GM12892 (cell line): Measurements from ENCODE around the gene MKX.
"Not testable (repeated sequence)": the region's sequence is repeated elsewhere in the genome, so short reads cannot be mapped to it uniquely, and the experiment has no call there.

ENCODE experiments used
- DNase-seq: peaks from one replicate; pipeline ENCODE4 v3.0.0; 2011; ENCODE audit not compliant: insufficient read length
- FAIRE-seq: peaks from 2 replicates; lab custom pipeline; 2011; peaks lifted over from hg19 to GRCh38; lab: Jason Lieb, UNC
- POLR2A ChIP-seq: IDR thresholded peaks from 2 replicates; pipeline ENCODE4 v1.6.1; 2011; ENCODE audit warnings: low read depth, low read length, control low read depth
- POLR2AphosphoS5 ChIP-seq: IDR thresholded peaks from 2 replicates; pipeline ENCODE4 v1.6.1; 2011; ENCODE audit warnings: low read depth, low read length, control low read depth
- TAF1 ChIP-seq: IDR thresholded peaks from 2 replicates; pipeline ENCODE4 v1.6.1; 2011; ENCODE audit warnings: low read depth, mild to moderate bottlenecking, control low read depth, low read length, borderline replicate concordance

MKX gene

GRCh38 chr10:27687743-27688142 lies 57.9 kb downstream of the MKX start:
- FAIRE-seq: no peak
- DNase-seq: no peak
- TF ChIP-seq POLR2AphosphoS5: no peak

DNA sequence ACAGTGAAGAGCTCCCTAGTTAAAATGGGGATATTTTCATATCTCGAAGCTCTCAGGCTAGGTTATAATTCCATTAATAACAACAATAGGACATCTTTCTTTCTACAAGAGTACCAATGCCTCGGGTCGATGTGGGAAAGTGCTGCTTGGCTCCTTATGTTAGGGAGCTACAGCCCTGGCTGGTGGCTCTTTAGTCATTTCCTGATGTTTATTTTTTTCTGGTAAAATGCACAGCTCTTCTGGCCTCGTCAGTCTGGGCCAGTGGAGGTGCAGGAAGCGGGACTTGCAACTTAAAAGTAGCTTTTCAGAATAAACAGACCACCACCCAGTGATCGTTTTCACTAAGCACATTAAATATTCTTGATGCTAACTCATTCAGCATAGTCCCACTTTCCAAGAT lies 58.3 kb downstream of the MKX start:
- no peak for DNase-seq
- TF ChIP-seq POLR2A: no peak
- no peak for FAIRE-seq

- DNase-seq: no peak
- no peak for FAIRE-seq
- TF ChIP-seq POLR2AphosphoS5 (no peak), POLR2A (no peak), TAF1 (no peak)
Measured at GRCh38 chr10:27685681-27686080, 59.9 kb downstream of the MKX start.

- FAIRE-seq: no peak
- TF ChIP-seq POLR2A (no peak), TAF1 (no peak), POLR2AphosphoS5 (no peak)
- no peak for DNase-seq
Measured at GRCh38 chr10:27683226-27683625, 62.4 kb downstream of the MKX start.

- not testable (repeated sequence) for FAIRE-seq
Measured at GRCh38 chr10:27681795-27682194, 63.8 kb downstream of the MKX start.

GRCh38 chr10:27680691-27681605 lies 64.7 kb downstream of the MKX start:
- TF ChIP-seq POLR2A (no peak), POLR2AphosphoS5 (no peak), TAF1 (no peak)
- DNase-seq (no peak), FAIRE-seq (no peak)

More at GRCh38 chr10:27681795-27682194, 63.8 kb downstream of the MKX start:
- not testable (repeated sequence) for DNase-seq

DNA sequence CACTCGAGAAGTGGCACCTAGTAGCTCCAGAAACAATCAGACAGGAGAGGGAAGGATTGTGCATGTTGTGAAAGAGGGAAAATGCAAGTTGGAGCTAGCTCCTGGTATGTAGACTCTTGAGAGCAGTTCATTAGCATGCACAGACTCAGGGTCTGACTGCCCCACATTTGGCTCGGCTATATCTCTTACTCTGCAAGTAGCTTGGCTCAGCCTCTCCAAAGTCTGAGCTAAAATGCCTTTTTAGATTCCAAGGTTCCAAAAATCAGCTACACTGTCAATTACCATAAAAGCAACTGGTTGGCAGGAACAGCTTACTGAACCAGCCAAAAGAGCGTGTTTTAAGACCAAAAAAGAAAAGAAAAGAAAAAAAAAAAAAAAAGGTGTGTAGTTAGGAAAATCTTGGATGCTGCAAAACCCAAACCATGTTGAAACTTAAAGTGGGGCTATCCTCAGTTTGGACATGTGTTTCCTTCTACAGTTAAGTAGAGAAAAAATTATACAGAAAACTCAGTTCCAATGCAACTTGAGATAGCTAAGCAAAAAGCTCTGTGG lies 65.5 kb downstream of the MKX start:
- FAIRE-seq: no peak
- DNase-seq: no peak
- no peak for TF ChIP-seq POLR2A
- no peak for TF ChIP-seq TAF1
- no peak for TF ChIP-seq POLR2AphosphoS5

GRCh38 chr10:27679369-27679912 lies 66.2 kb downstream of the MKX start:
- no peak for TF ChIP-seq TAF1
- no peak for TF ChIP-seq POLR2AphosphoS5
- TF ChIP-seq POLR2A: no peak
- no peak for DNase-seq
- FAIRE-seq: no peak

DNA sequence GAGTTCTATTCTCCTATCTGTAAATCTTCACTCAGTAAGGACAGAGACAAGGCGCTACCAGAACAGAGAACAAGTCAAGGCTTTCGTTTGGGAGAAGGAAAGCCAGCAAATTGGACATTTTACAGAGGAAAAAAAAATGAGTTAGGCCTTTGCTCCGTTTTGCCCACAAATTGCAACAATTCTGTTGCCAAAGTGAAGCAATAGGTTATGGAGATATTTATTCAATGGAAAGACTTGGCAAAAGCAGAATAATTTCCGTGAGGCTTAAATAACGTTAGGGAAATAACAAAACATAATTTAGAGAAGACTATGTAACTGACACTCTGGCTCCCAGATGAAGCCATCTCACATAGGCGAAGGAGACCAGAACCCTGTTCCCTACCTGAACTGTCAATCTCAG lies 67.5 kb downstream of the MKX start:
- FAIRE-seq (no peak), DNase-seq (no peak)
- TF ChIP-seq TAF1: no peak
- no peak for TF ChIP-seq POLR2AphosphoS5
- TF ChIP-seq POLR2A: no peak

DNA sequence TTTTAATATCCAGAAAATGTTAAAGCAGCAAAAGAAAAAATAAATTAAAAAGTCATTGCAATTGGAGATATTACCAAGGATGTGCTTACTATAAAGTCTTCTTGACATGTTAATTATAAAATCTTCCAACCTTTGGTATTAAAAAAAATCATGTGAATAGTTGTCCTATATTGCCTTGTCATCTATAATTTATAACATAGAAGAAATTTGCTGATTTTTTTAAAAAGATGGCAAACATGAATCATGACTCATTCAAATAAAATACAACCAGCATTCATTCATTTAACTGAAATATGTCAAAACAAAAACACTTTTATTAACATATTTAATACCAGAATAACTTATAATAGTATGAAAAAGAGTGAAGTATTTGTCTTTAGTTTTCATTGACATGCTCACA lies 72.6 kb downstream of the MKX start:
- FAIRE-seq: no peak
- TF ChIP-seq POLR2AphosphoS5: no peak
- DNase-seq: no peak

DNA sequence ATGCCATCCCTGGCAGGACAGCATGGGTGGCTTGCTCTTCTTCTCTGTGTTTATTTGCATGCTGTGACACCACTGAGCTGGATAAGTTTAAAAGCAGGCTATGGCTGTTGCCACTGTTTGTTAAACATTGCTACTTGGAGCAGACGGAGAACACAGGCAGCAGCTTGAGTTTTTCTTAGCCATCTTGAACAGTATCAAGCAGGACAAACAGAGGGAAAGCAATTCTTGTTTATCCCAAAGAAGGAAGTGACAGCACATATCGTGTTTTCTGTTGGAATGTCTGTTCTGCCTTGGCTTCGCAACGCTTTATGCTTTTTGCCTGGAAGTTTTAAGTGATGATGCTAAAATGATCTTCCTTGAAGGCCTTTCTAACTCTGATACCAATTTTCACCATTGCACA lies 73.8 kb downstream of the MKX start:
- TF ChIP-seq POLR2A (no peak), TAF1 (no peak), POLR2AphosphoS5 (no peak)
- DNase-seq: no peak
- FAIRE-seq: no peak

- FAIRE-seq: no peak
- TF ChIP-seq POLR2AphosphoS5: no peak
- no peak for TF ChIP-seq TAF1
- TF ChIP-seq POLR2A: no peak
- no peak for DNase-seq
Measured at GRCh38 chr10:27664461-27664860, 81.2 kb downstream of the MKX start.

GRCh38 chr10:27663621-27664020 lies 82.0 kb downstream of the MKX start:
- TF ChIP-seq POLR2AphosphoS5 (no peak), POLR2A (no peak), TAF1 (no peak)
- no peak for FAIRE-seq
- no peak for DNase-seq
